Glomerular visceral epithelial cell (primary cell): ENCODE results near the gene ST8SIA5.

Source experiments
- DNase-seq: peaks from one replicate; pipeline ENCODE4 v3.0.0-alpha.2; 2016; ENCODE audit errors: extremely low spot score

Gene ST8SIA5

DNA sequence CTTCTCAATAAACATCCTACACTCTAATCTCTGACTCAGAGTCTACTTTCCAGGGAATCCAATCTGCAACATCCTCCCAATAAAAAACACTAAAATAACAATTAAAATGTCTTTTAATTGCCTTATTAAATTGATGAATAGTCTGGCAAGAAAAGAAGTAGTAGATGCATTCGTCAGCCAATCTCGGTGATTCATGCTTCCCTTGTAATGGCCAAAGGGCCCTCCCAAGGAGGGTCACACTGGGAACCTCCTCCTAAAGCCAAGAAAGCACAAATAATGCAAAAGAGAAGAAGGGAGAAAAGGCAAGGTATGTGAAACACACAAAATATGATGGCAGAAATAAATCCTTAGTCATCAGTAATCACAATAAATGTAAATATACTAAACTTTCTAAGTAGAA lies 16.8 kb downstream of the ST8SIA5 start:
- no peak for DNase-seq

DNA sequence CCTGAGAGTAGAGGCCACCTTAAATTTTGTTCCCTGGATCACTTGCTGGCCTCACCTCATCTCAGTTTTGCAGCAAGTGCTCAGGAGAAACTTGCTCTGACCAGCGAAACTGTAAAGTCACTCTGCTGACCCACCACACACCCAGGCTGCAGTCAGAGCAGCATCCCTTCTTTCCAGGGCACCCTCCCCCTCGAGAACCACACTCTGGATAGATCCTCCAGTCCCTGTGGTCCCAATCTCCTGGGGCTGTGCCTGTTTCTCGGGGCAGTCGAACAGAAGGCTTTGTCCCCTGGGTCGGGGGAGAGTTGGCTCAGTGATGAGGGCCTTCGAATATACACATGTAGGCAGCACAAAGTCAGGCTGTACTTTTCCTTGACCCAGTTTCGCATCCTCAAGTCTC lies 18.4 kb downstream of the ST8SIA5 start:
- DNase-seq = no peak

DNA sequence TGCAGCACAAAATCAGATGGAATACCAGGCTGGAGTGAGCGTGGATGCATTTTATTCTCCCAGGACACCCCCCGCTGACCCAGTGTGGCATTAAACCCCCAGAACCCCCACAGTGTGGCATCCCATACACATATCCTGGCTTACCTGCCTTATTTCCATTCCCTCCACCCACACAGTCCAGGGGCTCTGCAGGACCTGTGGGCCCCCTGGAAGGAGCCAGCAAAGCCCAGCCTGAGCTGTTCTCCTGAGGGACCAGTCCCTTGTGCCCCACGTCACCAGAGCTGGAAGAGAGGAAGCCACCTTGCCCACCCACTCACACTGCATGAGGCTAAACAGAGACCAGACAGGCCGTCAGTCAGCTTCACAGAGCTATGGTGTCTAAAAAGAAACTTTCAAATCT lies 20.1 kb downstream of the ST8SIA5 start:
- DNase-seq = no peak

DNA sequence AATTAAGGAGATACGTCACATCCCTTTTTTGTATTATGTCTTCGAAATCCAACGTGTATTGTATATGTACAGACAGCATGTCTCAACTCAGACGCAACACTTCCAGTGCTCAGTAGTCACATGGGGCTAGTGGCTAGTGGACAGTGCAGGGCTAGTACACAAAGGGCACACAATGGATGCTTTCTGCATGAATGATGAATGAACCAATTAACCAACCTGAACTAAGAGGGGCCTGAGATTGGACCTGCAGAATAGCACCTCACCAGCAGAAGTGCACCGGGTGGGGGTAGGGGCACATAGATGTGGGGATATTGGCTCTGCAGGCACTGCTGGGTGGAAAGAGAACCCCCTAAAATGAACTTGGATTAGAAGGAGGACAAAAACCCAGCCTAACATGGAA lies 20.7 kb downstream of the ST8SIA5 start:
- no peak for DNase-seq

DNA sequence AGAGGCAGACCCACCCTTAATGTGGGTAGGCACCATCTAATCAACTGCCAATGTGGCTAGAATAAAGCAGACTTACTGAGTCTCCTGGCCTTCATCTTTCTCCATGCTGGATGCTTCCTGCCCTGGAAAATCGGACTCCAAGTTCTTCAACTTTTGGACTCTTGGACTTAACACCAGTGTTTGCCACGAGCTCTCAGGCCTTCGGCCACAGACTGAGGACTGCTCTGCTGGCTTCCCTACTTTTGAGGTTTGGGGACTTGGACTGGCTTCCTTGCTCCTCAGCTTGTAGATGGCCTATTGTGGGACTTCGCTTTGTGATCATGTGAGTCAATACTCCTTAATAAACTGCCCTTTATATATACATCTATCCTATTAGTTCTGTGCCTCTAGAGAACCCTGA lies 21.9 kb downstream of the ST8SIA5 start:
- DNase-seq = no peak

DNA sequence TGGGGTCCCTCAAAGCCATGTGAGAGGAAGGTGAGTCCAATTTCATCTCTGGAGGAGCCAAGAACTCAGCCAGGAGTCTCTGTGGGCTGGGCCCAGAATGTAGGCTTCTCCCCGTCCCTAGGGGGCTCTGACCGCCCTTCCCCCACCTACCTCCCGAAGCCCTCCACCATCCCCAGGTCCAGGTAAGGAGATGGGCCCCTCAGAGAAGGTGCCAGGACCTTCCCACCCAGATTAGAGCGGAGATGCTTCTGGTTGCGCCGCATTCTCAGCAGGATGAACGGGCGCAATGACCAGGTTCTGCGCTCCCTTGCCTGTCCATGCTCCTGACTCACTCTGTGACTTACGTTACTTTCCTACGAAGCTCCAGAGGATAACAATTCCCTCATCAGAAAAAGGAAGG lies 23.0 kb downstream of the ST8SIA5 start:
- no peak for DNase-seq

DNA sequence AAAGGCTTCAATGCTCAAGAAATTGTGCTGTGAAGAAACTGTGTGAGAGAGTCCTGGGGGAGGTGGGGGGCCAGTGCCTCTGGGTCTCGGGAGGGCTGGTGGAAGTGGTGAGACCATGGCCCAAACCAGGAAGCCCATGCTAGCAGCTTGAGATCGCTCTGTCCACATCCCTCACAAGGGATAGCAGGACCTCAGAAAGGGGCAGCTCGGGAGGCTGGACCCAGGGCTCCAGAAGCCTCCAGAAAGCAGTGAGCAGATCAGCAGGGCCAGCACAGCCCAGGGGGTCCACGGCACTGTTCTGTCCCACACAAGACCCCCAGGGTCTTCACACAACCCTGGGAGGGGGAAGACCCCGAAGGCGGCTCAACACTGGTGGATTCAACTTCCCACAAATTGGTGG lies 24.1 kb downstream of the ST8SIA5 start:
- no peak for DNase-seq

DNA sequence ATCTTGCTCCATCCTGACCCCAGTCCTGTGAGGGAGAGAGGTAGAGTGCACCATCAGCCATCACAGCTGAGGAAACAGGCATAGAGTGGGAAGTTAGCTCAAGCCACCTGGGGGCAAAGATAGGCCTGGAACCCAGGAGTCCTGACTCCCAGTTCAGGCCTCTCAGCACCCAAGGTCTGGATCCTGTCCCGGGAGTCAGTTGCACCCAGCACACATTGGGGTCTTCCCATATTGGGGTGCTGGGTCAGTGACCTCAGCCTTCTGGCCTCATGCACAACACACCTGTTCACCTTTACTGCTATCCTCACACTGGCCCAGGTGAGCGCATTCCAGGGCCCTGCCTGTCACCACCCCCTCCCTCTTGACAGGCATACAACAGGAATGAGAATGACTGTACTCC lies 24.7 kb downstream of the ST8SIA5 start:
- no peak for DNase-seq

DNA sequence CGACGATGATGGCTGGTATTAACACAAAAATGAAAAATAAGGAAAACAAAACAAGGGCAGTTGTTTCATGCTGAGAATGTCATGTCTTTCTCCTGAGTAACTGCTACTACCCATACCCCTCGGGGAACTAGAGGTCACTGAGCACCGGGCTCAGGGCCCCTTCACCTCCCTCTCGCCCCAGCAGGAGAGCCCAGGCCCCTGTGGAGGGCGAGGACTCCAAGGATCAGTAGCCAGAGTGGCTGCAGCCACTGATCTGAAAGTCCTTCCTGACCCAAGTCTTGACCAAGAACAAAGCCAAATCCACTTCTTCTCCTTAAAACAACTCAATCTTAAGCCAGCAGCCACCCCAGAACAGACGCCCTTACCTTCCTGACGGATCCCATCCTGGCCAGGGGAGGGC lies 25.5 kb downstream of the ST8SIA5 start:
- no peak for DNase-seq

DNA sequence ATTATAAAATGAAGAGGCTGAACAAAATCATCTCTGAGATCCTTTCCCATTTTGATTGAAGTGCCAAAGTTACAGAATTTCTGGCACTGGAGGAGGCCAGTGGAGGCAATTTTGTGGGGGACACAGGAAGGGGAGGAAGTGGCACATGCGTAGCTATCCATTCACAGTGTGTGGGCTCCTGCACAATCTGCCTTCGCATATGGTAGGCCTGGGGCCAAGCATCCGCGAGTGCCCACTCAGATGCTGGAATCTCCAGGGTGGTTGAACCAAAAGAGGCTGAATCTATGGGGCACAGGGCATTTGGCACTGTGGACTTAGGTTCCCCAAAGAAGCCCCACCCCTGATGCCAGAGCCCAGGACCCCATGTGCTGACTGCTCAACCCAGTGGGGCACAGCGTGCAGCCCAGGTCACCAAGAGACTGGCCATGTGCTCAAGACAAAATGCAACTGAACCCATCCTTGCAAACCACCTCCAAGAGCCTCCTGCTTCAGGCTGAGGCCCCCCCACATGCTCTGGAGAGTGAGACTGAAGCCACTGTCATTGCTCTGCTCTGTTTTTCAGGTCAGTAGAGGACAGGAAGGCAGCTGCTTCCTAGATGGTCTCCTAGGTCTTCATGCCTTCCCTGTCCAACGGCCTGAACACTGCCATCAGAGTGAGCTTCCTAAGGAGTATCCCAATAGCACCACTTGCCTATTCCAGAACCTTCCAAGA lies 28.5 kb downstream of the ST8SIA5 start:
- DNase-seq = no peak

DNA sequence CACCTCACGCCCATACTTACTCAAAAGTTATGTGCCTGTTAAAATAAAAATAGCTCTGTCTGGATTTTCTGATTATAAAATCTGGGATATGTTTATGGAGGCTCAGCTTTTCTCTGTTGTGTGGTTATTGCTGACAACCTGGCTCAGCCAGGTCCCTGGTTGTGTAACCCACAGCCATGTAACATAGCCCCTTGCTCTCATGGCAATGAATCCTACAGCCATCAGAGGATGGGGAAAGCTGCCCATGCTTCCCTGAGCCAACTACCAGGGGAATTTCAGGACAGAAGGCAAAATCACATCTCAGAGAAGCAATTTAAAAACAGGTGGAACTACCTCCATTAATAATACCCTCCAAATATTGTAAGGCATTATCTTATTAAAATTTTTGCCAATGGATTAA lies 29.7 kb downstream of the ST8SIA5 start:
- DNase-seq = no peak

DNA sequence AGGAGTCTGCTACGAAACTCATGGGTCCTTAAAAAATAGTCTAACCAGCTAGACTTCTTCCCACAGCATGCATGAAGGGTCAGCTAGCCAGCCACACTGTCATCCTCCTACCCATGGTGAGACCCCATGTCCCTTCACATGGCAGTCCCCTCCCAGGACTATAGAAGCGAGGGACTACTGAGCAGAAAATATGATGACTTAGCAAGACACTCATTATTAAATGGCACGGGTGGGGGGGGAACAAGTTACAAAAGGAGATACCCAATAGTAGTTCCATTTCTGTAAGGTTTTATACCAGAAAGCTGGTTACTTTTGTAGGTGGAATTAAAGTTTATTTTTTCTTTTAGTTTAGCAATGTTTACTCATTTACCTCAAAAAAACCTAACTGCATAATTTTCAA lies 31.5 kb downstream of the ST8SIA5 start:
- no peak for DNase-seq

DNA sequence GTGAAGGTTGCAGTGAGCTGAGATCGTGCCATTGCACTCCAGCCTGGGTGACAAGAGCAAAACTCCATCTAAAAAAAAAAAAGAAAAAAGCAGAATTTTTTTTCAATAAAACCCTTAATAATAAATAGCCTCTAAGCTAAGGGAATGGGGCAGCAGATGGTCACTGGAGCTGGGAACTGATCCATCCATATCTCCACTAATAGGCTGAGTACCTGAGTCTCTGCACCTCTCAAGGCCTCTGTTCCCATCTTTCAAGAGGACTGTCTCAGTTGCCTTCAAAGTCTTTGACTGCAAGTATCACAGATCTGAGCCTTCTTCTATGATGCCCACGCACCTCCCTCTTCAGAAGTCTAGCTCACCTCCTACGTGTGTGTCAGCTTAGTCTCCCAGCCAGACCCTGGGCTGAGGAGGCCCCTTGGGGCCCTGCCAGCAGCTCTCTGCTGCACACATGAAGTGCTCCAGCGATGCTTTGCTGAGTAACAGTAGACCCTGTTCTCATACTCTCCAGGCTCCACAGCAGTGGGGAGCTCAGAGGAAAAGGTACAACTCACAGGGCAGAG lies 32.9 kb downstream of the ST8SIA5 start:
- no peak for DNase-seq

DNA sequence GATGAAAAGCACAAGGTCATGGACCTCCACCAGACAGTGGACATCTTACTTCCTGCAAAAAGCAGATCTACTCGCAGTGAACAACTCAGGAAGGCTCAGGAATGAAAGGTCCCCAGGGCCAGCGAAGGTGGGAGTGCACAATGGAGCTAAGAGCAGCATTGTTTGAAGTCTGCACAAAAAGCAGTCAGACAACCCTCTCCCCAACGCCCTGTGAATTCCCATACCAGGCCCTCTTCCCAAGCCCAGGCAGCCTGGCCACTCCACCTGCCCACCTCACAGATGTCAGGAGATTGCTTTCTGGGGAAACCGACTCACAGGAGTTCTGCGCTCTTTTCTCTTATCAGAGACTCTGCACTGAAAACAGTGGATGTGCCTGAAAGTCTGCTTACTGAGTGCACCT lies 34.8 kb downstream of the ST8SIA5 start:
- DNase-seq = no peak

DNA sequence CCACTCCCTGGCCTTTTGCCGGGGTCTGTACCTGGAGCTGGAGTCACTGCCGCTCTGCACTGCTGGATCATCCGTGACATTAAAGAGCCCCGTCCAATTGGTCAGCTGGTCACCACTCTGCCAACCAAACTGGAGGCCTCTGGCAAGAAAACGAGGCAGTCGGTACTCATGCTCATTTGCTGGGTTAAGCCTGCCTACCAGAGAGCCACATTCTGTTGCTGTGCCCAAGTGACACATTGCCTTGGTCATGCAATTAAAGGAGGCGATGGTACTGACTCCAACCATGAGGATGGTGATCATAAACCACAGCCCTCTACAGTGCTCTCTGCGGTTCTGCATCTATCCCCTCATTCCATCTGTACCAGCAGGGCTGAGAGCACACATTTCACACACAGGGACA lies 35.5 kb downstream of the ST8SIA5 start:
- DNase-seq = no peak

DNA sequence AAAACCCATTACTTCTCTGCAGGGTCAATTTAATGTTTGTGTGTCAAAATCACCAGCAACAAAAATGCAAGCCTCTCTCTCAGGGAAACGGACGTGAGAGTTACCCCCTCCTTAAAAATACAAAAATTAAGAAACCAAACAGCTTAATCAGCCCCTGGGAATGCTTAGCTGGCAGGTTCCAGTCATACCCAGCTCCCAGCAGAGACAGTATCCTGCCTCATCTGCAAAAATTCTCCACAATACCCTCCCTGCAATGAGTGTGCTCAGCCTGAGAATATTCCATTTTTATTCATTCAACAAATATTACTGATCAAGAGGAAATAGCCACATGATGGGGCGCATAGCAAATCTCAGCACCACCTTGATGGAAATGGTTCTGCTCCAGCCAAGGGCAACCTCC lies 36.3 kb downstream of the ST8SIA5 start:
- DNase-seq = no peak

DNA sequence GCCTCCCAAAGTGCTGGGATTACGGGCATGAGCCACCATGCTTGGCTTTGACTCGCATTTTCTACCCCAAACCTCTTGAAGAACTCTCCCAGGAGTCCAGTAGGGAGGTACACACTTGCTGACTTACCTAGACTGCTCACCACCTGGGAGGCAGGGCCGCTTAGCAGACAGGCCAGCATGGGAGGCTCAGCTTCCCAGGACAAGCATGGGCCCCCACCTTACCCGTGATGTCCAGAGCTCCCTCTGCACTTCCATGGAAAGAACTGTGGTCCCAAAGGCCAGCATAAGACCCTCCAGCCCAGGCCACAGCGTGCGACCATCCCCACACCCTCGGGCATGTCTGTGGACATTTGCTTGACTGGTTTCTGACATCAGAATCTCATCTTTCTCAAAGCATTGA lies 36.8 kb downstream of the ST8SIA5 start:
- no peak for DNase-seq

DNA sequence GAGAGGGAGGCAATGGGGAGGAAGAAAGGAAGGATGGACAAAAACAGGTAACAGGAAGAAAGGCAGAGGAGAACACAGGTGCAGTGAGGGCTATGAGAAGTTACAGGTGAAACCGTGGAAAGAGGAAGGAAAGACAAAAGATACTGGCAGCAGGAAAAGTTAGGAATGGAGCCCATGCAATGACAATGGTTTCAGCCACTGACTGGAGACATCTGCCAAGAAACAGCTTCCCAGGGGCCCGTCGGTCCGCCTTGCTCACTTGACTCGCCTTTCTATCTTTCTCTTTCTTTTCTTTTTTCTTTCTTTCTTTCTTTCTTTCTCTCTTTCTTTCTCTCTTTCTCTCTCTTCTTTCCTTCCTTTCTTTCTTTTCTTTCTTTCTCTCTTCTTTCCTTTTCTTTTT lies 37.5 kb downstream of the ST8SIA5 start:
- DNase-seq = no peak

DNA sequence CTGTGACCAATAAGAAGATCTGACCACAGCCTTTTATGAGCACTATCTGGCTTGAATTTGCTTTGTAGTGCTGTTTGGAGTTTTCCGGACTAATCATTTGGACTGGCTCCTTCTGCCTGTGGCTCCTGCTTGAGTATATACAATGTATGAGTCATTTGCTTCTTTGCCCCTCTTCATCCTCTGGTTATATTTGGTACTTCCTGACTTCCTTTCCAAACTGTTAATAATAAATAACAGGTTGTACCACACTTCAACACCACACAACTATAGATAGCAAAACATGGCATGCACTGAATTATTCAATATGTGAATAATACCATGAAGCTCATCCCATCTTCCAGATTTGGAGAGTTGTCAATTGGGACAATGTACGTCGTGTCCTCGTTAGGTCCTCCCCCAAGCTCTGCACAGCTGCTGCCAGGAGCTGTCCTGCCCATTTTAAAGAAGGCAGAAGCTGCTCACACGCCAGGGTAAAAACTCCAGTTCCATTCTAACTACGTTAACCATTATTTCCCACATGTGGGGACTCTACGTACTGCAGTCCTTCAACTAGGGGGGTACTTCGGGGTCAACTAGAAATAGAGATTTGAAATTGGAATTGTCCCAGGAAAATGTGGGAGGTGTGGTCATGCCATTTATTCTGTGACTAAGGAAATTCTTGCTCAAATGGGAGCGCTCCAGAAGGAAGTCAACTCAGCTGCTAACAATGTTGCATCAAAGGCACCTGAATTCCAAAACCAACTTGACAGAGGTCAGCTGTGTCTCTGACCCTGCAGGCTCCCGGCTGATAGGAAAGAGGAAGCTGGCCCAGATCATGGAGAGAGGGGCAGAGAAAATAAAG lies 38.1 kb downstream of the ST8SIA5 start:
- DNase-seq = peak; percentile 47

DNA sequence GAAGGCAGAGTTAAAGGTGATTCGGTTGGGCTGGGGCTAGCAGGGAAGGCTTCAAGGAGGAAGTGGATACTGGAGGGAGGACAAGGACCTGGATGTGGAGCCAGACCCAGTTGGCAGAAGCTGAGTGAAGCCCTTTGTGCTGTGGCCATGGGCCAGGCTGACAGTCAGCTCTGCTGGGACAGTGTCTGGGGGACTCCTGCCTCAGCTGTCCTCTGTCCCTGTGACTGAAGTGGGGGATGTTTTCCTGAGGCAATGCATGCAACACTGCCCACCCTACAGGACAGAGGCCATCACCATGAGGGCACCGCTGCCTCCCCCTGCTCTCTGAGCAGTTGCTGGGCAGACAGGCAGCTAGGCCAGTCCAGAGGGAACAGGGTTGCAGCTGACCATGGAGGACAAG lies 40.0 kb downstream of the ST8SIA5 start:
- no peak for DNase-seq

DNA sequence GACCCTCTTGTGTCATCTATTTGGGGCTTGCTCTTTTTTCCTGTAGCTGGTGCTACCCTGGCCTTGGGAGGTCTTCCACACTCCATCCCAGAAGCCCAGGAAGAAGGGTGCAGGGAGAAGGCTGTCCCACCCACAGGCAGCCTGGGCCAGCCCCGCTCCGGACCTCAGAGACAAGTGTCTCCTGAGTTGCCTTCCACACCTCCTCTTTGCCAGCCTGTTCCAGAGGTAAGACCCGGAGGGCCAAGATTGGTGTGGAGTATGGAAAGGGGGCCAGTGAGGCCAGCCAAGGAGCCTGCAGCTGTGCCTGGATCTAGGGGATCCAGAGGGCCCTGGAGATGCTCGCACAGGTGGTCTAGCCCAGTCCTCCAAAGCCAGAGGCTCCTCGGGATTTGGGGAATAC lies 40.5 kb downstream of the ST8SIA5 start:
- DNase-seq = no peak

DNA sequence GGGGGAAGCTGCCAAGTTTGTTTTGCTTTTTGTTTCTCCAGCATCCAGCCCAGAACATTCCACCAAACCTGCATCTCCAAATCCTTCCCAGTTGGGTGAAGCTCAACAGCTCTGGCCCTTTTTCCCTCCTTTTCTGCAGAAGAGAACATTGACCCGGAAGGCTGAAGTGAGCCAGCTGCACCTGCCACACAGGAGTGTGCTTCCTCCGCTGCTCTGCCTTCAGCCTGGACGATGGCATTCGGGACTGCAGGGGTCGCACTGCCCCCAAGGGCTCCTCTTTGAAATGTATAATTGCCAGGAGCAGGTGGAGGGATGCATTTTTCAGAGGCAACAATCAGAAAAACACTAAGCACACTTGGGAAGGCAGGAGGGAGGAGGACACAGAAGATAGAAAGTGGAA lies 41.8 kb downstream of the ST8SIA5 start:
- DNase-seq = no peak

DNA sequence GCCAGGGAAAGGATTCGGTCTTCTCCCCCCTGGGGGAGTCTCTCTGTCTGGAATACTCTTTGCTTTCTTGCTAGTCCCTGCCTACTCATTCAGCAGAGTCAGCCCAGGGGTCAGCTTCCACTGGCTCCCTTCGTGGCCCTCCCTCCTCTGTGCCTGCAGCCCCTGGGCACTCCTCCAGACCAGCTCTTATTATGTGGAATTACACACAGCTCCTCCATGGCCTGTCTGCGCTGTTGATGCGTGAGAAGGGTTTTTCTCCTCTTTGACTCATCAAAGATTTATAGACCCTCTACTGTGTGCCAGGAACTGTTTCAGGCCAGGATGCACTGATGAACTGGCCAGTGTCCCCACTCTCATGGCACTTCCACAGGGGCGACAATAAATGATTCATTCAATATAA lies 44.4 kb downstream of the ST8SIA5 start:
- no peak for DNase-seq
